Right lobe of liver (tissue), 4 donors: ENCODE results near the gene NXPE4.

Source experiments
- CTCF ChIP-seq, 4 donors: fragments of 200-600 bp in 3 of 4; fragments of 450-650 bp in 1 of 4; IDR thresholded peaks; one replicate each; pipeline versions ENCODE4 v1.5.1 to v1.8.0; 2016 to 2022; ENCODE audit warnings: antibody characterized with exemption in 4 of 4, mild to moderate bottlenecking in 2 of 4
- POLR2A ChIP-seq: fragments of 450-650 bp; IDR thresholded peaks from one replicate; pipeline ENCODE4 v1.6.1; 2017; ENCODE audit warnings: antibody characterized with exemption, mild to moderate bottlenecking
- donor health status: DM: no; HTN: no; CAD: no.
- donor health status: DM: no; HTN: no; CAD: no.
- donor health status: DM: no; HTN: yes; CAD: no.

- TF ChIP-seq CTCF (IDR thresholded peaks at IDR 0.05) (no peak), POLR2A (no peak)
These were observed 39.5 kb downstream of the NXPE4 start for GRCh38 chr11:114556135-114556534.
